MCF 10A (cell line): ENCODE results near the gene MTA3. TPM values are rescaled to one million over a fixed set of nuclear protein-coding genes. Genes with fewer than 3 reads are reported as not detected.
"Not testable (repeated sequence)": the region's sequence is repeated elsewhere in the genome, so short reads cannot be mapped to it uniquely, and the experiment has no call there.

Experiments used
- BruUV-seq: library from RNA; stranded (reverse); fragments of 400-500 nt; replicated peaks from 2 replicates; lab custom pipeline; 2021; lab: Mats Ljungman, UMichigan
- CTCF ChIA-PET: fragments of 300-600 bp; sonication (Branson Sonifier 250); formaldehyde crosslinking; extraction: SDS; loops from one replicate; lab custom pipeline; 2021; ENCODE audit warnings: antibody characterized with exemption, inconsistent platforms; lab: Yijun Ruan, JAX
- POLR2A ChIA-PET: fragments of 300-600, 350-650 bp; sonication (Branson Sonifier 250); formaldehyde crosslinking; extraction: SDS; loops from one replicate; lab custom pipeline; 2020; ENCODE audit warnings: antibody characterized with exemption, inconsistent platforms; lab: Yijun Ruan, JAX
- DNase-seq: peaks from one replicate; pipeline ENCODE4 v3.0.0-alpha.2; 2018; ENCODE audit not compliant: unreplicated experiment
- H3K27ac Mint-ChIP-seq: one replicate; pipeline ENCODE4 v1.8.0; 2022; ENCODE audit warnings: mild to moderate bottlenecking, low read depth, mixed read lengths; ENCODE audit not compliant: unreplicated experiment
- H3K27me3 Mint-ChIP-seq: one replicate; pipeline ENCODE4 v1.8.0; 2022; ENCODE audit warnings: mixed read lengths; ENCODE audit not compliant: insufficient read depth, unreplicated experiment
- H3K36me3 Mint-ChIP-seq: one replicate; pipeline ENCODE4 v1.8.0; 2022; ENCODE audit warnings: mild to moderate bottlenecking, moderate library complexity, mixed read lengths; ENCODE audit not compliant: insufficient read depth, unreplicated experiment
- H3K4me1 Mint-ChIP-seq: one replicate; pipeline ENCODE4 v1.8.0; 2022; ENCODE audit warnings: mixed read lengths; ENCODE audit not compliant: insufficient read depth, unreplicated experiment
- H3K4me3 Mint-ChIP-seq: one replicate; pipeline ENCODE4 v1.8.0; 2022; ENCODE audit warnings: mild to moderate bottlenecking, moderate library complexity, mixed read lengths; ENCODE audit not compliant: unreplicated experiment
- H3K9me3 Mint-ChIP-seq: one replicate; pipeline ENCODE4 v1.8.0; 2022; ENCODE audit warnings: mixed read lengths; ENCODE audit not compliant: unreplicated experiment
- intact Hi-C: fragments of 100-400 bp; cut with micrococcal nuclease; formaldehyde crosslinking; loops from 2 replicates; pipeline ENCODE4 v1.14.1; 2022
- total RNA-seq: library from RNA; stranded (reverse); gene quantifications from 2 replicates; pipeline ENCODE4 v1.2.3, GENCODE V29; 2022
- TF ChIP-seq, protein P1 (sequence below): fragments of 200-600 bp; IDR thresholded peaks from one replicate; pipeline ENCODE4 v1.8.0; 2022; ENCODE audit warnings: antibody characterized with exemption, mild to moderate bottlenecking; ENCODE audit not compliant: unreplicated experiment

MTA3 gene
- total RNA-seq, 1 experiment from 2014 or later, result 41.4 TPM

DNA sequence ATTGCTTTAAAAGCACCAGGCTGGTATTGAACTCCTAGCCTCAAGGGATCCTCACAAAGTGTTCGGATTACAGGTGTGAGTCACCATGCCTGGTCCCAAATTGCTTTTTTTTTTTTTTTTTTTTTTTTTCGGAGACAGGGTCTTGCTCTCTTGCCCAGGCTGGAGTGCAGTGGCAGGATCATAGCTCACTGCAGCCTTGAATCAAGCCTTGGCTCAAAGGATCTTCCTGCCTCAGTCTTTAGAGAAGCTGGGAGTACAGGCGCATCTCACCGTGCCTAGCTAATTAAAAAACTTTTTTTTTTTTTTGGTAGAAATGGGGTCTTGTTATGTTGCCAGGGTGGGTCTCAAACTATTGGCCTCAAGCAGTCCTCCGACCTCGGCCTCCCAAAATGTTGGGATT, 12.8 kb downstream of the MTA3 start:
- intact Hi-C loops, result no loop called here
- H3K36me3 Mint-ChIP-seq, result peaks cover 75% of the 10 kb centered on the region

DNA sequence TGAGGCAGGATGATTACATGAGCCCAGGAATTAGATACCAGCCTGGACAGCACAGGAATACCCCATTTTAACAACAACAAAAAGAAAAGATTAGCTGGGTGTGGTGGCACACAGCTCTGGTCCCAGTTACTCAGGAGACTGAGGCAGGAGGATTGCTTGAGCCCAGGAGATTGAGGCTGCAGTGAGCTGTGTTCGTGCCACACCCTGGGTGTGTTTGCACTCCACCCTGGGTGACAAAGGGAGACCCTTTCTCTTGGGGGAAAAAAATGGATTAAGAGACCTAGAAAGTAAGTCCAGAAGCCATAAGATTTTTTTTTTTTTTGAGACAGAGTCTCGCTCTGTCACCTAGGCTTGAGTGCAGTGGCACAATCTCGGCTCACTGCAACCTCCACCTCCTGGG, 16.2 kb downstream of the MTA3 start:
- H3K9me3 Mint-ChIP-seq, H3K27ac Mint-ChIP-seq, H3K4me3 Mint-ChIP-seq, DNase-seq, BruUV-seq, H3K27me3 Mint-ChIP-seq, intact Hi-C loops, H3K4me1 Mint-ChIP-seq, POLR2A ChIA-PET, CTCF ChIA-PET: not testable (repeated sequence)
- H3K36me3 Mint-ChIP-seq, result peaks cover 51% of the 10 kb centered on the region

More for the DNA sequence above, 12.8 kb downstream of the MTA3 start:
- CTCF ChIA-PET, result interaction anchor here (0.6 kb wide), 1 partner anchor 9 kb away, joined by 6 read pairs; no protein-coding TSS in a partner anchor
- Mint-ChIP-seq H3K27me3 (no peaks in the 10 kb centered on the region), H3K9me3 (no peaks in the 10 kb centered on the region), H3K4me1 (no peaks in the 10 kb centered on the region), H3K4me3 (no peak overlapping the region), H3K27ac (no peak overlapping the region)
- BruUV-seq, result no TSS peak
- TF ChIP-seq, protein P1, sequence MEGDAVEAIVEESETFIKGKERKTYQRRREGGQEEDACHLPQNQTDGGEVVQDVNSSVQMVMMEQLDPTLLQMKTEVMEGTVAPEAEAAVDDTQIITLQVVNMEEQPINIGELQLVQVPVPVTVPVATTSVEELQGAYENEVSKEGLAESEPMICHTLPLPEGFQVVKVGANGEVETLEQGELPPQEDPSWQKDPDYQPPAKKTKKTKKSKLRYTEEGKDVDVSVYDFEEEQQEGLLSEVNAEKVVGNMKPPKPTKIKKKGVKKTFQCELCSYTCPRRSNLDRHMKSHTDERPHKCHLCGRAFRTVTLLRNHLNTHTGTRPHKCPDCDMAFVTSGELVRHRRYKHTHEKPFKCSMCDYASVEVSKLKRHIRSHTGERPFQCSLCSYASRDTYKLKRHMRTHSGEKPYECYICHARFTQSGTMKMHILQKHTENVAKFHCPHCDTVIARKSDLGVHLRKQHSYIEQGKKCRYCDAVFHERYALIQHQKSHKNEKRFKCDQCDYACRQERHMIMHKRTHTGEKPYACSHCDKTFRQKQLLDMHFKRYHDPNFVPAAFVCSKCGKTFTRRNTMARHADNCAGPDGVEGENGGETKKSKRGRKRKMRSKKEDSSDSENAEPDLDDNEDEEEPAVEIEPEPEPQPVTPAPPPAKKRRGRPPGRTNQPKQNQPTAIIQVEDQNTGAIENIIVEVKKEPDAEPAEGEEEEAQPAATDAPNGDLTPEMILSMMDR, result no peak
- POLR2A ChIA-PET, result no interaction called here
- no peak for DNase-seq

DNA sequence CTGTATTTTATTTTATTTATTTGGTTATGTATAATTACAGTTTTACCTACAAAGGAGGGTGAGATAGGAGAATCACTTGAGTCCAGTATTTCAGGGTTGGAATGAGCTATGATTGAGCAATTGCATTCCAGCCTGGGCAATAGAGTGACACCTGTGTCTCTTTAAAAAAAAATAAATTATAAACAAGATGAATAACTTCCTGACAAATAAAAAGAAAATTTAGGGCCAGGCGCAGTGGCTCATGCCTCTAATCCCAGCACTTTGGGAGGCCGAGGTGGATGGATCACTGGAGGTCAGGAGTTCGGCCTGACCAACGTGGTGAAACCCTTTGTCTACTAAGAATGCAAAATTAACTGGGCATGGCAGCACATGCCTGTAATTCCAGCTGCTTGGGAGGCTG, 17.3 kb downstream of the MTA3 start:
- H3K9me3 Mint-ChIP-seq, result no peaks in the 10 kb centered on the region
- H3K36me3 Mint-ChIP-seq, result peaks cover 53% of the 10 kb centered on the region
- POLR2A ChIA-PET, result no interaction called here
- no peak overlapping the region for H3K4me3 Mint-ChIP-seq
- H3K27me3 Mint-ChIP-seq, result no peaks in the 10 kb centered on the region
- BruUV-seq, result no TSS peak
- no peaks in the 10 kb centered on the region for H3K4me1 Mint-ChIP-seq
- intact Hi-C loops, result no loop called here
- DNase-seq, result no peak
- TF ChIP-seq, protein P1, result no peak
- no peak overlapping the region for H3K27ac Mint-ChIP-seq
- CTCF ChIA-PET, result no interaction called here

DNA sequence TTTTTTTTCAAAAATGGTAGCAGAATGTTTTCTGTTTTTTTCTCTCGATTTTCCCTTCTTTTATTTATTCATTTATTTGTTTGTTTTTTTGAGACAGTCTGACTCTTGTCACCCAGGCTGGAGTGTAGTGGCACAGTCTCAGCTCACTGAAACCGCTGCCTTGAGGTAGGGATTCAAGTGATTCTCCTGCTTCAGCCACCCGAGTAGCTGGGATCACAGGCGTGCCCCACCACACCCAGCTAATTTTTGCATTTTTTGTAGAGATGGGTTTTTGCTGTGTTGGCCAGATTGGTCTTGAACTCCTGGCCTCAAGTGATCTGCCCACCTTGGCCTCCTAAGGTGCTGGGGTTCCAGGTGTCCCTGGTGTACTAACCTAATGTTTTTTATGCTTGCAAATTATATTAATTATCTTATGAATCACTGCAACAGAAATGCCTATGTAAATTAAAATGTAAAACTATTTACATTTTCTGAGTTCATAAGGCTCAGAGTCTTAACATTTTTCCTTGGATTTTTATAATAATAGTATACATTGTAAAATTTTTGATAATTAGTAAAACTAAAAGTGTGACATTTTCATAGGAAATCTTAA, 19.2 kb downstream of the MTA3 start:
- DNase-seq, result no peak
- ChIA-PET CTCF (interaction anchor here (0.5 to 1.5 kb wide), 4 partner anchors 11 to 718 kb away, joined by 3 to 4 read pairs (median 4); no protein-coding TSS in a partner anchor), POLR2A (interaction anchor here (0.7 to 0.8 kb wide), 2 partner anchors 16 to 24 kb away, joined by 3 to 4 read pairs; no protein-coding TSS in a partner anchor)
- intact Hi-C loops, result no loop called here
- no peaks in the 10 kb centered on the region for H3K4me1 Mint-ChIP-seq
- no peak overlapping the region for H3K4me3 Mint-ChIP-seq
- no peak overlapping the region for H3K27ac Mint-ChIP-seq
- no peaks in the 10 kb centered on the region for H3K9me3 Mint-ChIP-seq
- H3K27me3 Mint-ChIP-seq, result no peaks in the 10 kb centered on the region
- no TSS peak for BruUV-seq
- TF ChIP-seq, protein P1, result no peak
- H3K36me3 Mint-ChIP-seq, result peaks cover 50% of the 10 kb centered on the region
